Small intestine (tissue), 7 donors: Measurements from ENCODE around the gene PDLIM1. TPM values are rescaled to one million over a fixed set of nuclear protein-coding genes. Genes with fewer than 3 reads are reported as not detected.
"Not testable (repeated sequence)": the region's sequence is repeated elsewhere in the genome, so short reads cannot be mapped to it uniquely, and the experiment has no call there.

ENCODE experiments used
- DNase-seq, 2 donors: peaks; one replicate each; pipeline versions ENCODE4 v3.0.0 to v3.0.0-alpha.2; 2013
- FAIRE-seq: peaks from 2 replicates; lab custom pipeline; 2012; peaks lifted over from hg19 to GRCh38; lab: Jason Lieb, UNC
- H3K27ac ChIP-seq, 3 donors: one replicate each; pipeline ENCODE4 v1.5.1; 2013; ENCODE audit warnings: low read length in 2 of 3, mild to moderate bottlenecking in 2 of 3, control low read depth in 1 of 3, inconsistent platforms in 1 of 3, low read depth in 1 of 3, moderate library complexity in 1 of 3
- H3K27me3 ChIP-seq, 3 donors: one replicate each; pipeline ENCODE4 v1.6.1; 2013; ENCODE audit warnings: low read length in 3 of 3, inconsistent platforms in 1 of 3; ENCODE audit not compliant: control insufficient read depth in 3 of 3, insufficient read depth in 3 of 3
- H3K36me3 ChIP-seq, 3 donors: one replicate each; pipeline ENCODE4 v1.6.1; 2013; ENCODE audit warnings: low read length in 3 of 3, inconsistent platforms in 1 of 3, low read depth in 1 of 3, mild to moderate bottlenecking in 1 of 3, moderate library complexity in 1 of 3; ENCODE audit not compliant: control insufficient read depth in 3 of 3, insufficient read depth in 2 of 3
- H3K4me1 ChIP-seq, 3 donors: one replicate each; pipeline ENCODE4 v1.6.1; 2013; ENCODE audit warnings: low read length in 2 of 3, inconsistent platforms in 1 of 3, low read depth in 1 of 3, mild to moderate bottlenecking in 1 of 3, moderate library complexity in 1 of 3; ENCODE audit not compliant: control insufficient read depth in 3 of 3, insufficient read depth in 2 of 3
- H3K4me3 ChIP-seq, 3 donors: one replicate each; pipeline ENCODE4 v1.5.1; 2013; ENCODE audit warnings: low read length in 3 of 3, control low read depth in 1 of 3, inconsistent platforms in 1 of 3, low read depth in 1 of 3, mild to moderate bottlenecking in 1 of 3, moderate library complexity in 1 of 3
- H3K9me3 ChIP-seq, 2 donors: one replicate each; pipeline ENCODE4 v1.6.1; 2013; ENCODE audit warnings: low read depth in 1 of 2, low read length in 1 of 2; ENCODE audit not compliant: control insufficient read depth in 2 of 2, insufficient read depth in 1 of 2
- WGBS, 3 donors: extraction: QIAGEN DNeasy Blood & Tissue Kit; methylation state at CpG; one replicate each; pipeline ENCODE4 v1.1.7; 2013; 5-methylcytosine and 5-hydroxymethylcytosine counted together
- polyA plus RNA-seq, 4 donors: library from polyadenylated mRNA; stranded (reverse) in 3 of 4; unstranded in 1 of 4; fragments of 200-250 nt in 3 of 4; fragments of 120-200 nt in 1 of 4; gene quantifications; one replicate each; pipeline versions ENCODE4 v1.2.1 to v1.2.3, GENCODE V29; 2013
- donor health status: healthy with polysubstance abuse.
- donor health status: control.
- donor health status: control.
- donor health status: Bipolar disorder and iron deficiency.
- donor health status: healthy.

The PDLIM1 gene
- polyA plus RNA-seq, 4 donors = 206 to 572 (median 429) TPM

DNA sequence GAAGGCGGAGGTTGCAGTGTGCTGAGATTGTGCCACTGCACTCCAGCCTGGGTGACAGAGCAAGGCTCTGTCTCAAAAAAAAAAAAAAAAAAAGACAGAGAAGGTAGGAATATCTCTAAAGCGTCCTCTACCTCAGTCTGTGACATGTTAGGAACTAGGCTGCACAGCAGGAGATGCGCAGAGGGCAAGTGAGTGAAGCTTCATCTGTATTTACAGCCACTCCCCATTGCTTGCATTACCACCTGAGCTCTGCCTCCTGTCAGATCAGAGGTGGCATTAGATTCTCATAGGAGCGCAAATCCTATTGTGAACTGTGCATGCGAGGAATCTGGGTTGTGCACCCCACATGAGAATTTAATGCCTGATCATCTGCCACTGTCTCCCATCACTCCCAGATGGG is 87.9 kb downstream of the PDLIM1 start:
- not testable (repeated sequence) for H3K4me1 ChIP-seq, H3K4me3 ChIP-seq, H3K9me3 ChIP-seq, H3K27me3 ChIP-seq, FAIRE-seq, DNase-seq, H3K27ac ChIP-seq
- WGBS, 3 donors = 79 to 97% (median 88%) methylated on average over 5 of the region's 5 CpGs
- H3K36me3 ChIP-seq = peaks cover 0 to 11% (median 0%) of the 10 kb centered on the region in 3 donors

GRCh38 chr10:95201736-95202135 is 89.1 kb downstream of the PDLIM1 start:
- WGBS, 3 donors = 79 to 92% (median 90%) methylated on average over 4 of the region's 4 CpGs
- peaks cover 0 to 9% (median 0%) of the 10 kb centered on the region in 3 donors for H3K36me3 ChIP-seq

GRCh38 chr10:95196046-95196445 is 94.8 kb downstream of the PDLIM1 start:
- FAIRE-seq (no peak), DNase-seq (no peak)
- WGBS, 3 donors = 69 to 83% (median 78%) methylated on average over 3 of the region's 3 CpGs
- H3K36me3 ChIP-seq = no peaks in the 10 kb centered on the region
- no peak overlapping the region for H3K4me3 ChIP-seq
- H3K27ac ChIP-seq = no peak overlapping the region
- no peaks in the 10 kb centered on the region for H3K27me3 ChIP-seq
- no peaks in the 10 kb centered on the region for H3K9me3 ChIP-seq
- H3K4me1 ChIP-seq = no peaks in the 10 kb centered on the region

More at GRCh38 chr10:95201736-95202135, 89.1 kb downstream of the PDLIM1 start:
- Histone ChIP-seq H3K4me3 (no peak overlapping the region), H3K27ac (no peak overlapping the region), H3K27me3 (no peaks in the 10 kb centered on the region), H3K9me3 (no peaks in the 10 kb centered on the region), H3K4me1 (no peaks in the 10 kb centered on the region)
- FAIRE-seq = no peak
- no peak for DNase-seq

DNA sequence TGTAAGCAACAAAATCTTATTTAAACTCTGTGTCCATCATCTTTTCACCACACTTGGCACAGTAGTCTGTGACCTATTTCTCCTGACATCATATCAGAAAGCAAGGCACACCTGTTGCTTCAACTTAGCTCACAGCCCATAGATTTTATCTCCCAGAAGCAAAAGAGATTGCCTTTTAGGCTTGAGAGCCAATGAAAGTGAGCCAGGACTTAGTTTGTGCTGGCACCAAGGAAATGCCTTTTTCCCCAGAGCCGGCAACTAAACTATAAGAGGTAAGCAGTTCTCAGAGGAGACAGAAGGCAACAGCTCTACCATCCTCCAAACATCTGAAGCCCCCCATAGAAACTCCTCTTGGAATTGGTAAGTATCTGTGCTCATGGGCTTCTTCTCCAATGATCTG is 96.9 kb downstream of the PDLIM1 start, which contains the start of gene ACSM6:
ACSM6 (plus strand) TSS at position 295 of the 400 bp plus-strand sequence. CDS start 248 bp downstream, outside the sequence.
- no peak for FAIRE-seq
- WGBS, 3 donors = 30 to 70% (median 45%) methylated on average over 1 of the region's 1 CpG
- Histone ChIP-seq H3K4me3 (no peak within 1 kb of the TSS), H3K4me1 (no peaks in the 10 kb centered on the region), H3K9me3 (no peaks in the 10 kb centered on the region), H3K36me3 (no peaks in the 10 kb centered on the region), H3K27ac (no peak within 1 kb of the TSS), H3K27me3 (no peaks in the 10 kb centered on the region)
- no peak for DNase-seq

- no peak for FAIRE-seq
- no peak for DNase-seq
These were observed 102.2 kb downstream of the PDLIM1 start for GRCh38 chr10:95188593-95188992.

DNA sequence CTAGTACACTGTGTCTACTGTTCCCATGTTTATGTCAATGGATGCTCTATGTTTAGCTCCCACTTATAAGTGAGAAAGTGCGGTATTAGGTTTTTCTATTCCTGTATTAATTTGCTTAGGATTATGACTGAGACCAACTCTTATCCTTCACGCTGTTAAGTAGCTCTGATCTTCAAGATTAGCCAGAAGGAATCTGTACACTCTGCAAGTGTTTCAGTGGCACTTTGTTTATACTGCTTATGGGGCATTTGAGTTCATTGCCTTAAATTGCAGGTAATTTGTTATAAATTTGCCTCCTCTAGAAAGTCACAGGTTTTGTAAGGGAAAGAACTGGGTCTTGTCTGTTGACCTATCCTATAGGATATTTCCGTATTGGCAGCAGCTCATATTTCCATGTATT is 103.2 kb downstream of the PDLIM1 start:
- no peaks in the 10 kb centered on the region for H3K4me1 ChIP-seq
- FAIRE-seq (no peak), DNase-seq (no peak)
- no peak overlapping the region for H3K27ac ChIP-seq
- H3K27me3 ChIP-seq = no peaks in the 10 kb centered on the region
- H3K9me3 ChIP-seq = no peaks in the 10 kb centered on the region
- WGBS, 3 donors = 80 to 92% (median 88%) methylated on average over 3 of the region's 3 CpGs
- H3K4me3 ChIP-seq = no peak overlapping the region
- H3K36me3 ChIP-seq = no peaks in the 10 kb centered on the region

More at GRCh38 chr10:95188593-95188992, 102.2 kb downstream of the PDLIM1 start:
- H3K27me3 ChIP-seq = no peaks in the 10 kb centered on the region
- H3K27ac ChIP-seq = no peak overlapping the region
- H3K36me3 ChIP-seq = no peaks in the 10 kb centered on the region
- H3K4me3 ChIP-seq = no peak overlapping the region
- no peaks in the 10 kb centered on the region for H3K9me3 ChIP-seq
- no peaks in the 10 kb centered on the region for H3K4me1 ChIP-seq

Other genes starting within 250 kb of the PDLIM1 start
- 10 to 100 TPM in 1 of 4 donors, 1 to 10 TPM in 1, under 1 TPM in 1, not detected in 1; 0.21 to 24.4 (median 3.1) TPM for gene CYP2C8, start 221.5 kb downstream of the PDLIM1 start, polyA plus RNA-seq
- gene ACSM6, start 96.8 kb downstream of the PDLIM1 start, polyA plus RNA-seq = under 1 TPM in 1 of 4 donors, not detected in 3; 0.07 TPM